Globus pallidus (tissue), 1 donor: ENCODE results near the gene OGDH.

ENCODE experiments used
- DNase-seq: peaks from one replicate; pipeline ENCODE4 v3.0.0-alpha.2; 2015; ENCODE audit warnings: low spot score

OGDH gene

GRCh38 chr7:44738051-44738723, 131.8 kb downstream of the OGDH start:
- DNase-seq = no peak

- no peak for DNase-seq
Measured at GRCh38 chr7:44738876-44739665, 132.6 kb downstream of the OGDH start.

GRCh38 chr7:44740055-44740454, 133.6 kb downstream of the OGDH start:
- no peak for DNase-seq

- no peak for DNase-seq
Measured at GRCh38 chr7:44743750-44744149, 137.3 kb downstream of the OGDH start.

- peak; percentile 92 for DNase-seq
Measured at GRCh38 chr7:44748045-44748947, 141.9 kb downstream of the OGDH start, which contains the start of gene ZMIZ2. ZMIZ2 (plus strand) TSS chr7:44748847; CDS start chr7:44756250, 7,403 bp downstream.

- DNase-seq = no peak
Measured at GRCh38 chr7:44748948-44749731, 142.7 kb downstream of the OGDH start.

- DNase-seq = no peak
Measured at GRCh38 chr7:44749992-44750391, 143.6 kb downstream of the OGDH start.

GRCh38 chr7:44750424-44750823, 144.0 kb downstream of the OGDH start:
- DNase-seq = no peak

DNA sequence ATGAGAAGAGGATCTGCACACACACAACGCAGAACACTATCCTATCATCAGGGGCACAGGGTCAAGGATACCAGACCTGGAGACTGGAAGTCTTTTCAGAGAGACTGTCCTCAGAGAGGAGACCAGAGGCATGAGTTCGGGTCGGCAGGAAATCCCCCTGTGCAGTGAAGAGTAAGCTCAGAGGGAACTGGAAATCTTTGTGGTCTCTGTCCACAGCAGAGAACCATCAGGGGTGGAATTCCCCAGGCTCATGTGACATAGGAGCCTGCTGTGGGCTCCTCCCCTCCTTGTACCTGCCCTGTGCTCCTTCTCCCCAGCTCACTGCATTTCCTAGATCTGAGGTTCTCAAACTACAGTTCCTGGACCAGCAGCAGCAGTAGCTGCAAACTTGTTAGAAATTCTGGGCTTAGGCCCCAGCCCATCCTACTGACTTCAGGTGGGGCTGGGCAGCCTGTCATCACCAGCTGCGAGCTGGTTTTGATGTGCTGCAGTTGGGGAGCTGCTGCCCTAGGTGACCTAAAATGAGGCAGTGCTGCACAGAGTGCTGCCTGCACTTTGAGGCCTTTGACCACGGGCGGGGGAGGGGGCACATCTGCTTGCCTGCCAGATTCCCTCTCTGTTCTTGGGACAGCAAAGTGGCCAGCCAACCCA, 144.6 kb downstream of the OGDH start:
- no peak for DNase-seq

DNA sequence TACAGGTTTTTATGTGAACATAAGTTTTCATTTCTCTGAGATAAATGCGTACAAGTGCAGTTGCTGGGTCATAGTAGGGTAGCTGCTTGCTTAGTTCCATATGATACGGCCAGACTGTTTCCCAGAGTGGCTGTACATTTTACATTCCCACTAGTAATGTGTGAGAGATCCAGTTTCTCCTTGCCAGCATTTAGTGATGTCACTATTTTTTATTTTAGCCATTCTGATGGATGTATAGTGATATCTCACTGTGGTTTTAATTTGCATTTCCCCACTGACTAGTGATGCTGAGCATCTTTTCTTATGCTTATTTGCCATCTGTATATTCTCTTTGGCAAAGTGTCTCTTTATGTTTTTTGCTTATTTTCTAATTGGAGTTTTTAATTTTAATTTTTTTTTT, 146.4 kb downstream of the OGDH start:
- no peak for DNase-seq

GRCh38 chr7:44754802-44755697, 148.6 kb downstream of the OGDH start:
- no peak for DNase-seq

DNA sequence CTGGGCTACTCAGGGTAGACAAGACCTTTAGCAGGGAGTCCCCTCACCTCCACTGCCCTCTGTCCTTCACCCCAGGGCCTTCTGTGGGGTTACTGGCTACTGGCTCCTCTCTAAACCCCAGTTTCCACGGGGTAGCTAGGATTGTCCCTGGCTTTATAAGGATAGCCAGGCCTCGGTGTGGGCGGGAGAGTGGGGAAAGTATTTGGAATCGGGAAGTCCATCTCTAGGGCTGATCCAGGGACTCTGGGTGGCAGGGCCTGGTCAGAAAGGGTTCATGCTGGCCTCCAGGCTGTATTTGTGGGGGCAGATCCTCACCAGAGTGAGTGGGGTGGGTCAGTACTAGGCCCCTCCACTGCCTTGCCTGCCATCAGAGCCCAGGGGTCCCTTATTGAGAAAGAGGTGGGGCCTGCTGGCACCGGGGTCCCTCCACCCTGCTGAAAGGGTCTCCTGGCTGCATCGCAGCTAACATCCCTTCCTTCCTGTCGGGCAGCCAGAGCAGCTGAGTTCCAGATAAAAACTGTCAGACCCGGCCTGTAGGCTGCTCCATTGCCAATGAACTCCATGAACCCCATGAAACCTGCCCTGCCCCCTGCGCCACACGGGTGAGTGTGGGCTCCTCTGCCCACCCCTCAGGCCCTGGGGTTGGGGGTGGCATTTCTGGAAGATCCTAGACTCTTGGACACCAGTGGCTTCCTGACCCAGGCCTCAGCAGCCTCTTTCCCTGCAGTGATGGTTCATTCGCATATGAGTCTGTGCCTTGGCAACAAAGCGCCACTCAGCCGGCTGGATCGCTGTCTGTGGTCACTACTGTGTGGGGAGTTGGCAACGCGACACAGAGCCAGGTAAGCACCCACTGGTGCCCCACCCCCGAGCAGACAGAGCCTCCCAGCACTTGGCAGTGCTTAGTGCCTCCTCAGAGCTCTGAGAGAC, 149.5 kb downstream of the OGDH start:
- DNase-seq = no peak

DNA sequence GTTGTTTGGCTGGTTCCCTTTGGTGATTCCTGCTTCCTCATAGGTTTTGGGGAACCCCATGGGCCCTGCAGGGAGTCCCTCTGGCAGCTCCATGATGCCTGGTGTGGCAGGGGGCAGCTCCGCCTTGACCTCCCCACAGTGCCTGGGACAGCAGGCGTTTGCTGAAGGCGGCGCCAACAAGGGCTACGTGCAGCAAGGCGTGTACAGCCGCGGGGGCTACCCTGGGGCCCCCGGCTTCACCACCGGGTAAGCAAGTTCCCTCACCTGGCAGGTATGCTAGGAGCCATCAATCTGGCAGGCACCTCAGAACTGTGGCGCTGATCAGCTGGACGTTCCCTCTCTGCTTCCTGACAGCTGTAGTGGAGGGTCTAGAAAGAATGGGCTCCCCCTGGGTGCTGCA, 150.5 kb downstream of the OGDH start:
- no peak for DNase-seq

GRCh38 chr7:44757311-44757710, 150.9 kb downstream of the OGDH start:
- peak; percentile 59 for DNase-seq

- no peak for DNase-seq
Measured at GRCh38 chr7:44757739-44758138, 151.3 kb downstream of the OGDH start.
